ENCODE results near the gene ZBTB38. TPM values are rescaled to one million over a fixed set of nuclear protein-coding genes. Genes with fewer than 3 reads are reported as not detected.

Gene ZBTB38
- total RNA-seq, 1 donor from 2014 or later, result 24.5 TPM

DNA sequence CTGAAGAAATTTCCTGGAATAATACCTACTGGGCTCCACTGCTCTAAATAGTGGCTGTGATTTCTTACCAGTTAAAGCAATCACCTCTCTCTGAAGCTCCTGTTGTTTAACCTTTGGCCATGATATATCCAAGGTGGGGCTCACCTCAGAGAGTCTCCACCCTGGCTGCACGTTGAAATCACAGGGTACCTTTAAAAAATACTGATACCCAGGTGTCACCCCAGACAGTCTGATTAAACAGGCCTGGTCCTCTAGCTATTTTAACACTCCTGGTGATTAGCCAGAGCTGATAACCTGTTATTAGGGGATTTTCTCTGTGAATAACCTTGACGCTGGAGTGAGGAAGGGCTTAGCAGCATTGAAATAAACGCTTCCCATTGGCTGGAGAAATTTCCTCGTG, 22.3 kb upstream of the ZBTB38 start:
- Mint-ChIP-seq H3K4me1 (peaks cover 12% of the 10 kb centered on the region), H3K27ac (no peak overlapping the region), H3K4me3 (no peak overlapping the region), H3K36me3 (no peaks in the 10 kb centered on the region), H3K27me3 (ENCODE audit: insufficient read depth, low read depth) (peaks cover 7% of the 10 kb centered on the region), H3K9me3 (peaks cover 2% of the 10 kb centered on the region)
- Histone ChIP-seq H3K4me3 (no peak overlapping the region), H2AFZ (replicated peaks) (no peak overlapping the region), H3K27me3 (no peaks in the 10 kb centered on the region), H3K9ac (no peak overlapping the region), H3K79me2 (ENCODE audit: low read depth) (no peaks in the 10 kb centered on the region), H3K27ac (no peak overlapping the region), H3K9me3 (ENCODE audit: low read depth) (no peaks in the 10 kb centered on the region), H3K4me1 (no peaks in the 10 kb centered on the region), H4K20me1 (ENCODE audit: low read depth) (no peaks in the 10 kb centered on the region), H3K4me2 (no peak overlapping the region), H3F3A (ENCODE audit: low read depth) (no peaks in the 10 kb centered on the region), H3K36me3 (no peaks in the 10 kb centered on the region)
- TF ChIP-seq EZH2 (IDR thresholded peaks at IDR 0.05), result no peak
- no peak for DNase-seq (ENCODE audit: low spot score)

DNA sequence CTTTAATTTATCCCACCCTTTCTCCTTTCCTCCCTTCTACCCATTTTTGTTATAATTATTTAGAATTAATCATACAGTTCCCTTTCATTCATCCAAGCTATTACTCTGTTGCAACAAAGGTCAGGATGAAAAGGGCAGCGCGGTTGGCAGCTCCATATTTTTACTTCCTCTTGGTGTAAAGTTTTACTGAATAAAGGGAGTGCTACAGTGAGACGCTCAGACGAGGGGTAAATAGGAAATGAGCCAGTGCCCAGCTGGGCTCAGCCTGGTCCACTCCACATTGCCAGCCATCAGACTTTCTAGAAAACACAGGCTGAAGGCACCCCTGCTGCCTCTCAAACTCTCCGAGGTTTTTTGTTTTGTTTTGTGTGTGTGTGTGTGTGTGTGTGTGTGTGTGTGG, 21.9 kb upstream of the ZBTB38 start:
- H3K79me2 ChIP-seq (ENCODE audit: low read depth), result no peaks in the 10 kb centered on the region
- H3K27me3 Mint-ChIP-seq (ENCODE audit: insufficient read depth, low read depth), result peaks cover 7% of the 10 kb centered on the region
- no peak overlapping the region for H3K4me3 Mint-ChIP-seq
- H3F3A ChIP-seq (ENCODE audit: low read depth), result no peaks in the 10 kb centered on the region
- no peaks in the 10 kb centered on the region for H4K20me1 ChIP-seq (ENCODE audit: low read depth)
- H3K9me3 Mint-ChIP-seq, result peaks cover 2% of the 10 kb centered on the region
- no peaks in the 10 kb centered on the region for H3K36me3 ChIP-seq
- no peaks in the 10 kb centered on the region for H3K36me3 Mint-ChIP-seq
- no peak overlapping the region for H3K9ac ChIP-seq
- peak overlapping the region; percentile 20 for H3K27ac Mint-ChIP-seq
- TF ChIP-seq, protein P1, sequence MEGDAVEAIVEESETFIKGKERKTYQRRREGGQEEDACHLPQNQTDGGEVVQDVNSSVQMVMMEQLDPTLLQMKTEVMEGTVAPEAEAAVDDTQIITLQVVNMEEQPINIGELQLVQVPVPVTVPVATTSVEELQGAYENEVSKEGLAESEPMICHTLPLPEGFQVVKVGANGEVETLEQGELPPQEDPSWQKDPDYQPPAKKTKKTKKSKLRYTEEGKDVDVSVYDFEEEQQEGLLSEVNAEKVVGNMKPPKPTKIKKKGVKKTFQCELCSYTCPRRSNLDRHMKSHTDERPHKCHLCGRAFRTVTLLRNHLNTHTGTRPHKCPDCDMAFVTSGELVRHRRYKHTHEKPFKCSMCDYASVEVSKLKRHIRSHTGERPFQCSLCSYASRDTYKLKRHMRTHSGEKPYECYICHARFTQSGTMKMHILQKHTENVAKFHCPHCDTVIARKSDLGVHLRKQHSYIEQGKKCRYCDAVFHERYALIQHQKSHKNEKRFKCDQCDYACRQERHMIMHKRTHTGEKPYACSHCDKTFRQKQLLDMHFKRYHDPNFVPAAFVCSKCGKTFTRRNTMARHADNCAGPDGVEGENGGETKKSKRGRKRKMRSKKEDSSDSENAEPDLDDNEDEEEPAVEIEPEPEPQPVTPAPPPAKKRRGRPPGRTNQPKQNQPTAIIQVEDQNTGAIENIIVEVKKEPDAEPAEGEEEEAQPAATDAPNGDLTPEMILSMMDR (IDR thresholded peaks at IDR 0.05), result no peak
- TF ChIP-seq EZH2 (IDR thresholded peaks at IDR 0.05) (no peak), EZH2phosphoT487 (IDR thresholded peaks at IDR 0.05) (no peak)
- H3K27me3 ChIP-seq, result no peaks in the 10 kb centered on the region
- H3K27ac ChIP-seq, result no peak overlapping the region
- H3K4me3 ChIP-seq, result no peak overlapping the region
- no peaks in the 10 kb centered on the region for H3K9me3 ChIP-seq (ENCODE audit: low read depth)
- no peaks in the 10 kb centered on the region for H3K4me1 ChIP-seq
- H3K4me1 Mint-ChIP-seq, result peaks cover 12% of the 10 kb centered on the region
- no peak for DNase-seq (ENCODE audit: low spot score)
- no peak overlapping the region for H3K4me2 ChIP-seq
- H2AFZ ChIP-seq (replicated peaks), result peak overlapping the region; percentile 77

DNA sequence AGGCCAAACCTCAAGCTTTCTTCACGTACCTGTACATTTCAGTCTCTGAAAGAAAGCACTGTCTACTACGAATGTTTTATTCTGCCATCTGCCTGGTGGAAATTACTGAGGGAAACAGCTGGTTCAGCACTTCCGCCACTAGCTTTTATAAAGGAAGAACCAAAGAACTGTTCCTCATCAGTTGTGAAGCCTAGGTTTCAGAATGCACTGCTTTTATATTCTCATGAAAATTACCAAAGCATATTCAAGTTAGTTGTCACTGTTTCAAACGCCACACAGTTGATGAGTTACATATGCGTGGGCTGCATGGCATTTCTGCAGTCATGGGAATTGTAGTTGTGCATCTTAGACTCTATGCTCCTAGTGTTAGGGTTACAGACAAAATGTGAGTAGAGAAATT, 21.5 kb upstream of the ZBTB38 start:
- Histone ChIP-seq H3K9me3 (ENCODE audit: low read depth) (no peaks in the 10 kb centered on the region), H3K79me2 (ENCODE audit: low read depth) (no peaks in the 10 kb centered on the region), H3K27ac (no peak overlapping the region), H3K4me2 (no peak overlapping the region), H3K27me3 (no peaks in the 10 kb centered on the region), H2AFZ (replicated peaks) (peak overlapping the region; percentile 77), H3K9ac (no peak overlapping the region), H3K4me3 (no peak overlapping the region), H3F3A (ENCODE audit: low read depth) (no peaks in the 10 kb centered on the region), H4K20me1 (ENCODE audit: low read depth) (no peaks in the 10 kb centered on the region), H3K4me1 (no peaks in the 10 kb centered on the region), H3K36me3 (no peaks in the 10 kb centered on the region)
- no peak for DNase-seq (ENCODE audit: low spot score)
- TF ChIP-seq, protein P1 (IDR thresholded peaks at IDR 0.05), result no peak
- TF ChIP-seq EZH2phosphoT487 (IDR thresholded peaks at IDR 0.05) (no peak), EZH2 (IDR thresholded peaks at IDR 0.05) (no peak)
- Mint-ChIP-seq H3K27me3 (ENCODE audit: insufficient read depth, low read depth) (peaks cover 7% of the 10 kb centered on the region), H3K36me3 (no peaks in the 10 kb centered on the region), H3K4me3 (no peak overlapping the region), H3K27ac (no peak overlapping the region), H3K4me1 (peaks cover 12% of the 10 kb centered on the region), H3K9me3 (no peaks in the 10 kb centered on the region)

DNA sequence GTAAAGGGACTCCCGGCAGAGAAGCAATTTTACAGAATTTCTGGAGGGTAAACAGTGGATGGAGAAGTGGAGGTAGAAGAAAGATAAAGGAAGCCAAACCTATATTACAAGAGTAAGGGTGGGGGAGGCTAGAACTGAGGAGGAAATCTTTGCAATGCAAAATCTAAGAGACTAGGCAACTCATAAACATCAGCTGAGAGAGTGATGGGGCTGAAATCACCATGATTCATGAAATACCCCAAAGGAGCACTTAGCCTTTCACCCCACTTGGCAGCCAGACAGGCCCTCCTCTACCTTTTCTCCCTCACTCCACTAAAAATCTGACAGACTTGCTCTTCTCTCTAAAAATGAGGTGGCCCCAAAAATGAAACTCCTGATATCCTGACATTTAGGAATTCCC, 19.5 kb upstream of the ZBTB38 start:
- Mint-ChIP-seq H3K9me3 (no peaks in the 10 kb centered on the region), H3K27me3 (ENCODE audit: insufficient read depth, low read depth) (peaks cover 3% of the 10 kb centered on the region), H3K27ac (no peak overlapping the region), H3K36me3 (no peaks in the 10 kb centered on the region), H3K4me3 (no peak overlapping the region), H3K4me1 (peaks cover 12% of the 10 kb centered on the region)
- Histone ChIP-seq H3K4me3 (no peak overlapping the region), H3K36me3 (no peaks in the 10 kb centered on the region), H4K20me1 (ENCODE audit: low read depth) (no peaks in the 10 kb centered on the region), H2AFZ (replicated peaks) (no peak overlapping the region), H3K27ac (no peak overlapping the region), H3K9me3 (ENCODE audit: low read depth) (no peaks in the 10 kb centered on the region), H3K9ac (no peak overlapping the region), H3K79me2 (ENCODE audit: low read depth) (no peaks in the 10 kb centered on the region), H3K4me2 (no peak overlapping the region), H3K27me3 (no peaks in the 10 kb centered on the region), H3F3A (ENCODE audit: low read depth) (no peaks in the 10 kb centered on the region), H3K4me1 (peaks cover 3% of the 10 kb centered on the region)
- no peak for TF ChIP-seq EZH2phosphoT487 (IDR thresholded peaks at IDR 0.05)
- TF ChIP-seq, protein P1 (IDR thresholded peaks at IDR 0.05), result no peak
- TF ChIP-seq EZH2 (IDR thresholded peaks at IDR 0.05), result no peak
- DNase-seq (ENCODE audit: low spot score), result no peak
